Bronchus fibroblast of lung (primary cell): ENCODE measurements around the gene SPESP1. TPM values are rescaled to one million over a fixed set of nuclear protein-coding genes. Genes with fewer than 3 reads are reported as not detected.

Experiments used
- total RNA-seq: library from RNA; depleted of rRNA; stranded (reverse); fragments of >200 nt; gene quantifications from 2 replicates; pipeline ENCODE4 v1.2.3, GENCODE V29; 2015

The SPESP1 gene
- 3.7 and 4.2 TPM in 2 replicates for total RNA-seq

GRCh38 chr15:68930268-68931022 lies at the start of gene SPESP1:
Gene SPESP1, plus strand, starts transcription at chr15:68930525. Its CDS starts 129 bp downstream, at chr15:68930654.

Other genes with a start within 250 kb of the SPESP1 start
- 65.2 and 80.1 TPM in 2 replicates for gene ANP32A, start 109.6 kb upstream of the SPESP1 start, total RNA-seq
- gene NOX5, start 84.2 kb downstream of the SPESP1 start, total RNA-seq: 0.15 TPM in 1 of 2 replicates, not detected in the other
- gene GLCE, start 230.1 kb downstream of the SPESP1 start, total RNA-seq: 15.3 and 19.0 TPM in 2 replicates